ENCODE results near the gene F13A1.

DNA sequence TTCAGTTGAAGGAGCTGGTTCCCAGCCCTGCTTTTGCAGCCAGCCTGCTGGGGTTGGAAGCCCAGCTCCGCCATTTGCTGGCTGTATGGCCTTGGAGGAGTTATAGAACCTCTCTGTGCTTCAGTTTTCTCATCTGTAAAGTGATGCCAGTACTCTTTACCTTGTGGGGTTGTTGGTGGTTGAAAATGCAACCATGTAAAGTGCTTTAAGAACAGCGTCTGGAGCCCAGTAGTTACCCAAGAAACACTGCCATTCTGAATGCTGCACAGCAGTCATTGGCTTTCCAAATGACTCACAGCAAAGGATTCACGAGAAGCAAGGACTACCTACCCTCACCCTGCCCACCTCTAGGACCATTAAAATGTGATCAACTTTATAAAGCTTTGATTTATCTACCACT lies 154.4 kb downstream of the F13A1 start:
- no peak for TF ChIP-seq POLR2AphosphoS5 (IDR thresholded peaks at IDR 0.05)
- TF ChIP-seq, protein P1, sequence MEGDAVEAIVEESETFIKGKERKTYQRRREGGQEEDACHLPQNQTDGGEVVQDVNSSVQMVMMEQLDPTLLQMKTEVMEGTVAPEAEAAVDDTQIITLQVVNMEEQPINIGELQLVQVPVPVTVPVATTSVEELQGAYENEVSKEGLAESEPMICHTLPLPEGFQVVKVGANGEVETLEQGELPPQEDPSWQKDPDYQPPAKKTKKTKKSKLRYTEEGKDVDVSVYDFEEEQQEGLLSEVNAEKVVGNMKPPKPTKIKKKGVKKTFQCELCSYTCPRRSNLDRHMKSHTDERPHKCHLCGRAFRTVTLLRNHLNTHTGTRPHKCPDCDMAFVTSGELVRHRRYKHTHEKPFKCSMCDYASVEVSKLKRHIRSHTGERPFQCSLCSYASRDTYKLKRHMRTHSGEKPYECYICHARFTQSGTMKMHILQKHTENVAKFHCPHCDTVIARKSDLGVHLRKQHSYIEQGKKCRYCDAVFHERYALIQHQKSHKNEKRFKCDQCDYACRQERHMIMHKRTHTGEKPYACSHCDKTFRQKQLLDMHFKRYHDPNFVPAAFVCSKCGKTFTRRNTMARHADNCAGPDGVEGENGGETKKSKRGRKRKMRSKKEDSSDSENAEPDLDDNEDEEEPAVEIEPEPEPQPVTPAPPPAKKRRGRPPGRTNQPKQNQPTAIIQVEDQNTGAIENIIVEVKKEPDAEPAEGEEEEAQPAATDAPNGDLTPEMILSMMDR (IDR thresholded peaks at IDR 0.05), result no peak
- no peak for TF ChIP-seq EP300 (IDR thresholded peaks at IDR 0.05)

Data from gastroesophageal sphincter (tissue), 3 donors.